ENCODE measurements around the gene CNP.

Gene CNP

GRCh38 chr17:41973408-41973811 is 6.8 kb downstream of the CNP start:
- no peak for DNase-seq (ENCODE audit: low read depth)

- DNase-seq (ENCODE audit: low read depth) = no peak
Observed at GRCh38 chr17:41974031-41974430, 7.4 kb downstream of the CNP start.

GRCh38 chr17:41974658-41975057 is 8.1 kb downstream of the CNP start:
- no peak for DNase-seq (ENCODE audit: low read depth)

- DNase-seq (ENCODE audit: low read depth) = no peak
Observed at GRCh38 chr17:41975099-41976083, 8.8 kb downstream of the CNP start.

- no peak for DNase-seq (ENCODE audit: low read depth)
Observed at GRCh38 chr17:41976142-41976768, 9.7 kb downstream of the CNP start.

GRCh38 chr17:41977991-41978390 is 11.4 kb downstream of the CNP start:
- DNase-seq (ENCODE audit: low read depth) = no peak

- no peak for DNase-seq (ENCODE audit: low read depth)
Observed at GRCh38 chr17:41982026-41982760, 15.6 kb downstream of the CNP start.

- DNase-seq (ENCODE audit: low read depth) = no peak
Observed at GRCh38 chr17:41984454-41984853, 17.9 kb downstream of the CNP start.

GRCh38 chr17:41985919-41986318 is 19.3 kb downstream of the CNP start:
- DNase-seq (ENCODE audit: low read depth) = no peak

- no peak for DNase-seq (ENCODE audit: low read depth)
Observed at GRCh38 chr17:41986634-41987033, 20.0 kb downstream of the CNP start.

GRCh38 chr17:41987642-41988041 is 21.0 kb downstream of the CNP start:
- no peak for DNase-seq (ENCODE audit: low read depth)

GRCh38 chr17:41988418-41988817 is 21.8 kb downstream of the CNP start:
- DNase-seq (ENCODE audit: low read depth) = no peak

GRCh38 chr17:41989702-41990419 is 23.3 kb downstream of the CNP start:
- DNase-seq (ENCODE audit: low read depth) = no peak

- DNase-seq (ENCODE audit: low read depth) = no peak
Observed at GRCh38 chr17:41992576-41992975, 26.0 kb downstream of the CNP start.

GRCh38 chr17:41996855-41997164 is 30.2 kb downstream of the CNP start:
- no peak for DNase-seq (ENCODE audit: low read depth)

- no peak for DNase-seq (ENCODE audit: low read depth)
Observed at GRCh38 chr17:41998497-41998896, 31.9 kb downstream of the CNP start.

GRCh38 chr17:42000413-42001133 is 34.0 kb downstream of the CNP start:
- DNase-seq (ENCODE audit: low read depth) = no peak

- no peak for DNase-seq (ENCODE audit: low read depth)
Observed at GRCh38 chr17:42001729-42002128, 35.1 kb downstream of the CNP start.

GRCh38 chr17:42002175-42002791 is 35.7 kb downstream of the CNP start:
- DNase-seq (ENCODE audit: low read depth) = no peak

GRCh38 chr17:42002792-42003301 is 36.3 kb downstream of the CNP start:
- DNase-seq (ENCODE audit: low read depth) = peak; percentile 34

- no peak for DNase-seq (ENCODE audit: low read depth)
Observed at GRCh38 chr17:42005166-42005565, 38.6 kb downstream of the CNP start.

Measured in non-pigmented ciliary epithelial cell (primary cell).